Measurements from ENCODE around the gene KMT2E.

KMT2E gene

DNA sequence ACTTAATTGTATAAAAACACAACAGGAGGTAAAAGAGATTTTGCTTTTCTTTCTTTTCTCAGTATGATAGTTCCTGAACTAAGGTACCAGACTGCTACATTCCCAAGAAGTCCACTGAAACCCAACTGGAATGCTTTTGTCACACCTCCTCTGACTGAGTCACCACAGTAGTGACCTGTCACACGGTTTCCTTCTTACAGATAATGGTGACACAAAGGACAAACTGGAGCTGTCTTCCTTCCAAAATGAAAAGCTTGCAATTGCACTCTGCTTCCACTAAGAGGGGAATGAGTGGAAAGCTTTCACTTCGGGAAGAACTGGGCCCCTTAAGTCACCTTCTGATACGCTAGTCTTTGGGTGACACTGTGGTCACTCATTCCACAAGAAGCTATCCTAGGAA lies 122.2 kb downstream of the KMT2E start:
- Histone ChIP-seq H3K4me1 (peaks cover 7% of the 10 kb centered on the region), H3K9me3 (ENCODE audit: control insufficient read depth, low read length) (no peaks in the 10 kb centered on the region), H3K4me3 (ENCODE audit: low read depth, low read length) (no peak overlapping the region), H3K27ac (no peak overlapping the region), H3K27me3 (ENCODE audit: control insufficient read depth, insufficient read depth, low read length) (no peaks in the 10 kb centered on the region), H3K36me3 (ENCODE audit: control insufficient read depth, insufficient read depth, low read length) (no peaks in the 10 kb centered on the region), H2AFZ (no peak overlapping the region), H3K9ac (no peak overlapping the region), H3K79me2 (peaks cover 8% of the 10 kb centered on the region), H3K4me2 (ENCODE audit: low read length) (no peak overlapping the region)
- TF ChIP-seq, protein P1, sequence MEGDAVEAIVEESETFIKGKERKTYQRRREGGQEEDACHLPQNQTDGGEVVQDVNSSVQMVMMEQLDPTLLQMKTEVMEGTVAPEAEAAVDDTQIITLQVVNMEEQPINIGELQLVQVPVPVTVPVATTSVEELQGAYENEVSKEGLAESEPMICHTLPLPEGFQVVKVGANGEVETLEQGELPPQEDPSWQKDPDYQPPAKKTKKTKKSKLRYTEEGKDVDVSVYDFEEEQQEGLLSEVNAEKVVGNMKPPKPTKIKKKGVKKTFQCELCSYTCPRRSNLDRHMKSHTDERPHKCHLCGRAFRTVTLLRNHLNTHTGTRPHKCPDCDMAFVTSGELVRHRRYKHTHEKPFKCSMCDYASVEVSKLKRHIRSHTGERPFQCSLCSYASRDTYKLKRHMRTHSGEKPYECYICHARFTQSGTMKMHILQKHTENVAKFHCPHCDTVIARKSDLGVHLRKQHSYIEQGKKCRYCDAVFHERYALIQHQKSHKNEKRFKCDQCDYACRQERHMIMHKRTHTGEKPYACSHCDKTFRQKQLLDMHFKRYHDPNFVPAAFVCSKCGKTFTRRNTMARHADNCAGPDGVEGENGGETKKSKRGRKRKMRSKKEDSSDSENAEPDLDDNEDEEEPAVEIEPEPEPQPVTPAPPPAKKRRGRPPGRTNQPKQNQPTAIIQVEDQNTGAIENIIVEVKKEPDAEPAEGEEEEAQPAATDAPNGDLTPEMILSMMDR (IDR thresholded peaks at IDR 0.05): no peak

DNA sequence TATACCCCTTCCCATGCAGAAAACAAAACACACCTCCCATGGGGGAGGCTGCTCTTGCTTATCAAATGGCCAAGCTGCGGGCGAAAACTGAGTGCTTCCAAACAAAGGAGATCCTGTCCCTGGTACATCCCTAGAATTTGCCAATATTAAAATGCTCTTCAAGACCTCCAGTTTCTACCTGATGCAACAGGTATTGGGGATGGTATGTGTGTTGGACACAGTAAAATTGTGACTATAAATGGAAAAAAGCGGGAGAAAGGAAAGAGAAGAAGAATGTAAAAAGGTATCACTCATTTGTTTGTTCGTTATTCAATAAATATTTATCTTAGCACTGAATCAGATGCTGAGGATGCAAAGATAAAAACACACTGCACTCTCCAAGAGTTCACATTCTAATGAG lies 123.9 kb downstream of the KMT2E start:
- H3K27me3 ChIP-seq (ENCODE audit: control insufficient read depth, insufficient read depth, low read length): no peaks in the 10 kb centered on the region
- no peak overlapping the region for H3K27ac ChIP-seq
- no peak overlapping the region for H3K4me3 ChIP-seq (ENCODE audit: low read depth, low read length)
- peaks cover 8% of the 10 kb centered on the region for H3K79me2 ChIP-seq
- no peaks in the 10 kb centered on the region for H3K36me3 ChIP-seq (ENCODE audit: control insufficient read depth, insufficient read depth, low read length)
- H3K9me3 ChIP-seq (ENCODE audit: control insufficient read depth, low read length): no peaks in the 10 kb centered on the region
- H2AFZ ChIP-seq: no peak overlapping the region
- no peak overlapping the region for H3K9ac ChIP-seq
- no peaks in the 10 kb centered on the region for H3K4me1 ChIP-seq
- TF ChIP-seq, protein P1 (IDR thresholded peaks at IDR 0.05): no peak
- H3K4me2 ChIP-seq (ENCODE audit: low read length): no peak overlapping the region

DNA sequence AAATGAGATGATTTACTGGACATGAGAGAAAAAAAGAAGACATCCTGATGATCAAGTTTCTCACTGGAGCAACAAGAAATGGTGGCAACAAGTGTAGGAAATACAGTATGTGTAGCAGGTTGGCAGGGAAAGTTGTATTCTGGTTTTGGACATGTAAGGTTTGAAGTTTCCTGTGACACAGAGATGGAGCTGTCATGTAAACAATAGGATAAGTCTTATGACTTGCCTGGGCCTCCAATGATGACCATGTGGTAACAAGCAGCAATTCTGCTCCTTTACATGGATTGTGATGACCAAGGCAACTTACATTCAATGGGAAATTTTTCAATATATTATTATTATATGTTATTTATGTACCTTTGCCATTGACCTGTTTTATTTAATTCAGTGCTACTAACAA lies 125.4 kb downstream of the KMT2E start:
- no peak overlapping the region for H3K27ac ChIP-seq
- H3K79me2 ChIP-seq: peaks cover 8% of the 10 kb centered on the region
- no peaks in the 10 kb centered on the region for H3K27me3 ChIP-seq (ENCODE audit: control insufficient read depth, insufficient read depth, low read length)
- no peak overlapping the region for H3K9ac ChIP-seq
- no peak overlapping the region for H3K4me2 ChIP-seq (ENCODE audit: low read length)
- H3K36me3 ChIP-seq (ENCODE audit: control insufficient read depth, insufficient read depth, low read length): no peaks in the 10 kb centered on the region
- TF ChIP-seq, protein P1 (IDR thresholded peaks at IDR 0.05): no peak
- H2AFZ ChIP-seq: no peak overlapping the region
- H3K4me1 ChIP-seq: no peaks in the 10 kb centered on the region
- H3K9me3 ChIP-seq (ENCODE audit: control insufficient read depth, low read length): no peaks in the 10 kb centered on the region
- no peak overlapping the region for H3K4me3 ChIP-seq (ENCODE audit: low read depth, low read length)

DNA sequence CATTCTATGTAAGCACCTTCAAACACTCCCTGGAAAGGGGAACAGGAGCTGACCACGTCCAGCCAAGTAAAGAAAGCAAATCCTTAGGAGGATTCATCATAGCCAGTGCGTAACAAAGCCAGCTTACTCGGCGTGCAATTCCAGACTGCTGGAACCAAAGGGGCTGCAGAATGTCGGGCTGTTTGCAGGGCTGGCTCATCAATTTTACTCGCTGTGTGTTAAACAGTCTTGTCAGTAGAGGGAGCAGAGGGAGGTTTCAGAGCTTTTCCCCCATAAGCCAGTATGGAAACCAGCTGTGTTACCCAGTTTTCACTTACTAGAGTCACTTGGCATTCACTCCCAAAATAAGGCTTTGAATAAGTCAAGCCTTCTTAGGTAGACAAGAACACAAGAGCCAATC lies 127.1 kb downstream of the KMT2E start:
- H2AFZ ChIP-seq: no peak overlapping the region
- H3K4me1 ChIP-seq: no peaks in the 10 kb centered on the region
- TF ChIP-seq, protein P1 (IDR thresholded peaks at IDR 0.05): no peak
- no peak overlapping the region for H3K4me2 ChIP-seq (ENCODE audit: low read length)
- peaks cover 8% of the 10 kb centered on the region for H3K79me2 ChIP-seq
- no peaks in the 10 kb centered on the region for H3K27me3 ChIP-seq (ENCODE audit: control insufficient read depth, insufficient read depth, low read length)
- no peak overlapping the region for H3K9ac ChIP-seq
- H3K9me3 ChIP-seq (ENCODE audit: control insufficient read depth, low read length): no peaks in the 10 kb centered on the region
- no peak overlapping the region for H3K4me3 ChIP-seq (ENCODE audit: low read depth, low read length)
- no peak overlapping the region for H3K27ac ChIP-seq
- no peaks in the 10 kb centered on the region for H3K36me3 ChIP-seq (ENCODE audit: control insufficient read depth, insufficient read depth, low read length)

DNA sequence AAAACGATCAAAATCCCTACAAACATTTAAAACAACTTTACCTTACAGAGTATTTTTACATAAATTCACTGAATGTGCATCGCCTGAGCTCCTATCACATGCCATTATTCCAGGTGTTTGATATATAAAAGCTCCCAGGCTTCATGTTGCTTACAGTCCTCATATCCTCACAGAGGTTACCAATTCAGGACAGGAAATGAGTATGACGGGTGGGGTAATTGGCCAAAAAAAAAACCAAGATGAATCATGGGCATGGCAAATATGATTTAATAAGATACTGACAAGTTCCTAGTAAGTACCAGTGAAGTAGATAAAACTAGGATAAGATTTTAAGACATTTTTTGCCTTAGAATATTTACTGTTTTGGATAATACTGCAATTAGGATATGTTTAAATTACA lies 135.8 kb downstream of the KMT2E start:
- peaks cover 6% of the 10 kb centered on the region for H3K79me2 ChIP-seq
- H3K27me3 ChIP-seq (ENCODE audit: control insufficient read depth, insufficient read depth, low read length): no peaks in the 10 kb centered on the region
- H3K9ac ChIP-seq: no peak overlapping the region
- H3K36me3 ChIP-seq (ENCODE audit: control insufficient read depth, insufficient read depth, low read length): no peaks in the 10 kb centered on the region
- no peak overlapping the region for H3K27ac ChIP-seq
- no peak overlapping the region for H2AFZ ChIP-seq
- H3K9me3 ChIP-seq (ENCODE audit: control insufficient read depth, low read length): no peaks in the 10 kb centered on the region
- TF ChIP-seq, protein P1 (IDR thresholded peaks at IDR 0.05): no peak
- no peak overlapping the region for H3K4me2 ChIP-seq (ENCODE audit: low read length)
- no peak overlapping the region for H3K4me3 ChIP-seq (ENCODE audit: low read depth, low read length)
- H3K4me1 ChIP-seq: no peaks in the 10 kb centered on the region
